Measurements from ENCODE around the gene CLCNKB.

Gene CLCNKB

GRCh38 chr1:16072616-16073484, 29.3 kb downstream of the CLCNKB start:
- in situ Hi-C loops (cut with MboI; ENCODE audit: low sequenced_read_pairs): no loop called here

- in situ Hi-C loops (cut with MboI; ENCODE audit: low sequenced_read_pairs): no loop called here
Measured at GRCh38 chr1:16073490-16074119, 30.0 kb downstream of the CLCNKB start, which contains the start of gene FAM131C. TSS of gene FAM131C (minus strand) at chr1:16073651. CDS start at chr1:16073442, 209 bp downstream.

- in situ Hi-C loops (cut with MboI; ENCODE audit: low sequenced_read_pairs): no loop called here
Measured at GRCh38 chr1:16074217-16074616, 30.6 kb downstream of the CLCNKB start.

- in situ Hi-C loops (cut with MboI; ENCODE audit: low sequenced_read_pairs): loop anchor here (25.0 kb wide), 1 partner anchor 537 kb away; the partner anchor contains the start of gene NBPF1
Measured at GRCh38 chr1:16075337-16076030, 31.9 kb downstream of the CLCNKB start.

- in situ Hi-C loops (cut with MboI; ENCODE audit: low sequenced_read_pairs): loop anchor here (25.0 kb wide), 1 partner anchor 536 kb away; the partner anchor contains the start of gene NBPF1
Measured at GRCh38 chr1:16076031-16076864, 32.7 kb downstream of the CLCNKB start.

GRCh38 chr1:16076865-16077238, 33.3 kb downstream of the CLCNKB start:
- in situ Hi-C loops (cut with MboI; ENCODE audit: low sequenced_read_pairs): loop anchor here (25.0 kb wide), 1 partner anchor 535 kb away; the partner anchor contains the start of gene NBPF1

GRCh38 chr1:16077406-16078245, 34.0 kb downstream of the CLCNKB start:
- in situ Hi-C loops (cut with MboI; ENCODE audit: low sequenced_read_pairs): loop anchor here (25.0 kb wide), 1 partner anchor 535 kb away; the partner anchor contains the start of gene NBPF1

GRCh38 chr1:16078925-16079656, 35.5 kb downstream of the CLCNKB start:
- in situ Hi-C loops (cut with MboI; ENCODE audit: low sequenced_read_pairs): loop anchor here (25.0 kb wide), 1 partner anchor 533 kb away; the partner anchor contains the start of gene NBPF1

- in situ Hi-C loops (cut with MboI; ENCODE audit: low sequenced_read_pairs): loop anchor here (5.0 to 25.0 kb wide), 2 partner anchors 107 to 532 kb away; partner anchors contain the start of gene NBPF1
Measured at GRCh38 chr1:16080422-16081150, 37.0 kb downstream of the CLCNKB start.

GRCh38 chr1:16081636-16082035, 38.1 kb downstream of the CLCNKB start:
- in situ Hi-C loops (cut with MboI; ENCODE audit: low sequenced_read_pairs): loop anchor here (5.0 to 25.0 kb wide), 2 partner anchors 106 to 531 kb away; partner anchors contain the start of gene NBPF1

- in situ Hi-C loops (cut with MboI; ENCODE audit: low sequenced_read_pairs): loop anchor here (5.0 to 25.0 kb wide), 2 partner anchors 105 to 530 kb away; partner anchors contain the start of gene NBPF1
Measured at GRCh38 chr1:16082283-16083038, 38.9 kb downstream of the CLCNKB start.

GRCh38 chr1:16083486-16083885, 39.9 kb downstream of the CLCNKB start:
- in situ Hi-C loops (cut with MboI; ENCODE audit: low sequenced_read_pairs): loop anchor here (5.0 to 25.0 kb wide), 2 partner anchors 104 to 529 kb away; partner anchors contain the start of gene NBPF1

- in situ Hi-C loops (cut with MboI; ENCODE audit: low sequenced_read_pairs): loop anchor here (25.0 kb wide), 1 partner anchor 527 kb away; the partner anchor contains the start of gene NBPF1
Measured at GRCh38 chr1:16085522-16085921, 41.9 kb downstream of the CLCNKB start.

GRCh38 chr1:16087733-16088132, 44.2 kb downstream of the CLCNKB start:
- in situ Hi-C loops (cut with MboI; ENCODE audit: low sequenced_read_pairs): loop anchor here (25.0 kb wide), 1 partner anchor 525 kb away; the partner anchor contains the start of gene NBPF1

- in situ Hi-C loops (cut with MboI; ENCODE audit: low sequenced_read_pairs): loop anchor here (25.0 kb wide), 1 partner anchor 524 kb away; the partner anchor contains the start of gene NBPF1
Measured at GRCh38 chr1:16088351-16088911, 44.8 kb downstream of the CLCNKB start.

GRCh38 chr1:16088996-16089395, 45.4 kb downstream of the CLCNKB start:
- in situ Hi-C loops (cut with MboI; ENCODE audit: low sequenced_read_pairs): loop anchor here (25.0 kb wide), 1 partner anchor 523 kb away; the partner anchor contains the start of gene NBPF1

Data from HL-60/S4 treated with retinoic acid at 250 ng/mL for 4 days and 3 days (cell line).